Neuron (in vitro differentiated cells): ENCODE data around the gene CNOT3.
"Not testable (repeated sequence)": the region's sequence is repeated elsewhere in the genome, so short reads cannot be mapped to it uniquely, and the experiment has no call there.

Experiments
- H2AFZ ChIP-seq: one replicate; pipeline ENCODE4 v1.6.1; 2013; ENCODE audit warnings: low read depth, mild to moderate bottlenecking, inconsistent platforms, low read length, moderate library complexity
- H3K27me3 ChIP-seq: one replicate; pipeline ENCODE4 v1.6.1; 2013; ENCODE audit warnings: low read length; ENCODE audit not compliant: insufficient read depth
- H3K36me3 ChIP-seq: one replicate; pipeline ENCODE4 v1.6.1; 2013; ENCODE audit warnings: low read length; ENCODE audit not compliant: insufficient read depth
- H3K4me1 ChIP-seq: one replicate; pipeline ENCODE4 v1.6.1; 2013; ENCODE audit warnings: low read length; ENCODE audit not compliant: insufficient read depth
- H3K4me3 ChIP-seq: 2 replicates; pipeline ENCODE4 v1.5.1; 2013; ENCODE audit warnings: mild to moderate bottlenecking, low read length, moderate library complexity
- H3K9me3 ChIP-seq: one replicate; pipeline ENCODE4 v1.6.1; 2013; ENCODE audit warnings: low read length

CNOT3 gene

DNA sequence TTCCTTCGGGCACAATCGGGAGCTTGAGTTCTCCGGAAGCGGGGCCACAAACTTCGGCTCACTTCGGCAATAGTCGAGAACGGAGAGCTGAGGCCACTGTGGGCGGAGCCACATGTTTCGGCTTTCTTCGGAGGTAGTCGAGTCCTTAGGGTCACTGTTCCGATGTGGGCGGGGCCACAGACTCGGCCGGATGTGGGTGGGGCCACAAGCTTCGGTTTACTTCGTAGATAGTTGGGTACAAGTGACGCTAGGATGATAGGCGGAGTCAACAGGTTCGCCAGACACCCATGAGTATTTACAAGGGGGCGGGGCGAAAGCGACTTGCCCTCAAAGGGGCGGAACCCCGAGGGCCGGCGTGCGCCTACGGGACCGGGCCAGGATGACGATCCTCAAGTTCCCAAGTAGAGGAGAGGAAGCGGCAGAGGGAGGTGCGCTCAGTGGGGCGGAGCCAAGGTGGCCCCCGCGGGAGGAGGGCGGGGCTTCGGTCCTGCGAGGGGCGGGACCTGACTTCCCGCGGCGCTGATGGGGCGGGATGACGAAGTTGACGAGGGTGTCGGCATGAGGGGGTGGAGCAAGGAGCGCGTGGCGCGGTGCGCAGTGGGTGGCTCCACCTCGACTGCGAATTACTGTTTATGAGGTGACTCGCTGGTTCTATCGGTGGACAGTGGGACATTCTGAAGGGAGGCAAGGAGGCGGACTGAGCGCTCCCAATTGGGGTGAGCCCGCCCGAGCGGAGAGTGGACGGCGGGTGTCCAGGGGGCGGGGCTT, 52.4 kb downstream of the CNOT3 start:
- peak overlapping the region; percentile 79 for H3K4me3 ChIP-seq
- H3K27me3 ChIP-seq: no peaks in the 10 kb centered on the region
- H2AFZ ChIP-seq: peak overlapping the region; percentile 52
- no peaks in the 10 kb centered on the region for H3K9me3 ChIP-seq
- peaks cover 27% of the 10 kb centered on the region for H3K36me3 ChIP-seq
- H3K4me1 ChIP-seq: peaks cover 19% of the 10 kb centered on the region

- H3K4me1 ChIP-seq: peaks cover 19% of the 10 kb centered on the region
- peak overlapping the region; percentile 52 for H2AFZ ChIP-seq
- H3K4me3 ChIP-seq: peak overlapping the region; percentile 79
- peaks cover 29% of the 10 kb centered on the region for H3K36me3 ChIP-seq
- H3K9me3 ChIP-seq: no peaks in the 10 kb centered on the region
- H3K27me3 ChIP-seq: no peaks in the 10 kb centered on the region
Measured at GRCh38 chr19:54190503-54191010, 53.0 kb downstream of the CNOT3 start.

GRCh38 chr19:54191011-54191810, 53.6 kb downstream of the CNOT3 start, which contains the start of gene TSEN34:
TSEN34 (plus strand) TSS chr19:54191308; CDS start chr19:54191365, 57 bp downstream.
- Histone ChIP-seq H3K9me3 (no peaks in the 10 kb centered on the region), H3K4me1 (peaks cover 19% of the 10 kb centered on the region), H3K4me3 (peak within 1 kb of the TSS; percentile 79), H3K27me3 (no peaks in the 10 kb centered on the region), H3K36me3 (peaks cover 29% of the 10 kb centered on the region), H2AFZ (peak within 1 kb of the TSS; percentile 52)

DNA sequence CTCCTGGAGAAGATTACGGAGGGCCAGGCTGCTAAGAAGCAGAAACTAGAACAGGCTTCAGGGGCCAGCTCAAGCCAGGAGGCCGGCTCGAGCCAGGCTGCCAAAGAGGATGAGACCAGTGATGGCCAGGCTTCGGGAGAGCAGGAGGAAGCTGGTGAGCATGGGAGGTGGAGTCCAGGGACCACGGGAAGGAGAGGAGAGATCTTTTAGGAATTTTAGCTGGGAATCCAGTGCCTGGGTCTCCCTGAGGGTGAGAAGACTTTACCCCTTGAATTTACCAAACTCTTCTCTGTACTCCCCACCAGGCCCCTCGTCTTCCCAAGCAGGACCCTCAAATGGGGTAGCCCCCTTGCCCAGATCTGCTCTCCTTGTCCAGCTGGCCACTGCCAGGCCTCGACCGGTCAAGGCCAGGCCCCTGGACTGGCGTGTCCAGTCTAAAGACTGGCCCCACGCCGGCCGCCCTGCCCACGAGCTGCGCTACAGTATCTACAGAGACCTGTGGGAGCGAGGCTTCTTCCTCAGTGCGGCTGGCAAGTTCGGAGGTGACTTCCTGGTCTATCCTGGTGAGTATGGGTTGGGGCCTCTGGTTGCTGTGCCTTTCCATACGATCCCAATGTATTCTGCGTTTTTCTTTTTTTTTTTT, 54.4 kb downstream of the CNOT3 start:
- Histone ChIP-seq H3K36me3 (peaks cover 25% of the 10 kb centered on the region), H3K4me3 (peak overlapping the region; percentile 79), H2AFZ (peak overlapping the region; percentile 52), H3K27me3 (no peaks in the 10 kb centered on the region), H3K9me3 (no peaks in the 10 kb centered on the region), H3K4me1 (peaks cover 19% of the 10 kb centered on the region)

- H3K27me3 ChIP-seq: no peaks in the 10 kb centered on the region
- peaks cover 19% of the 10 kb centered on the region for H3K36me3 ChIP-seq
- H3K4me3 ChIP-seq: no peak overlapping the region
- H2AFZ ChIP-seq: no peak overlapping the region
- H3K4me1 ChIP-seq: peaks cover 17% of the 10 kb centered on the region
- no peaks in the 10 kb centered on the region for H3K9me3 ChIP-seq
Measured at GRCh38 chr19:54193011-54193410, 55.4 kb downstream of the CNOT3 start.

- not testable (repeated sequence) for H3K9me3 ChIP-seq, H3K27me3 ChIP-seq, H2AFZ ChIP-seq, H3K4me3 ChIP-seq
- Histone ChIP-seq H3K4me1 (peaks cover 11% of the 10 kb centered on the region), H3K36me3 (peaks cover 19% of the 10 kb centered on the region)
Measured at GRCh38 chr19:54194463-54194862, 56.9 kb downstream of the CNOT3 start.

DNA sequence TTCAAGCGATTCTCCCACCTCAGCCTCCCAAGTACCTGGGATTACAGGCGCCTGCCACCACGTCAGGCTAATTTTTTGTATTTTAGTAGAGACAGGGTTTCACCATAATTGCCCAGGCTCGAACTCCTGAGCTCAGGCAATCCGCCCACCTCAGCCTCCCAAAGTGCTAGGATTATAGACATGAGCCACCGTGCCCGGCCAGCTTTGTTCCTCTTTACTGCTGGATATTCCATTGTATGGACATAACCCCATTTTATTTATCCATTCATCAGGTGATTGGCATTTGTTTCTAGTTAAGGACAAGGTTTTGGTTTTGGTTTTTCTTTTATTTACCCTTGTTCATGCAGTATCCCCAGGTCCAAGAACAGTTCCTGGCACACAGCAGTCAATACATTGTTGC, 59.0 kb downstream of the CNOT3 start:
- Histone ChIP-seq H3K4me1 (peaks cover 18% of the 10 kb centered on the region), H3K9me3 (no peaks in the 10 kb centered on the region), H3K27me3 (no peaks in the 10 kb centered on the region), H3K4me3 (no peak overlapping the region), H3K36me3 (peaks cover 23% of the 10 kb centered on the region), H2AFZ (no peak overlapping the region)

- no peaks in the 10 kb centered on the region for H3K9me3 ChIP-seq
- H3K4me3 ChIP-seq: no peak overlapping the region
- H3K36me3 ChIP-seq: peaks cover 26% of the 10 kb centered on the region
- H2AFZ ChIP-seq: no peak overlapping the region
- H3K27me3 ChIP-seq: no peaks in the 10 kb centered on the region
- peaks cover 18% of the 10 kb centered on the region for H3K4me1 ChIP-seq
Measured at GRCh38 chr19:54197121-54197520, 59.6 kb downstream of the CNOT3 start.

- Histone ChIP-seq H3K4me1 (peaks cover 23% of the 10 kb centered on the region), H3K9me3 (no peaks in the 10 kb centered on the region), H3K4me3 (no peak overlapping the region), H3K27me3 (no peaks in the 10 kb centered on the region), H2AFZ (no peak overlapping the region), H3K36me3 (peaks cover 33% of the 10 kb centered on the region)
Measured at GRCh38 chr19:54199401-54199800, 61.8 kb downstream of the CNOT3 start.

DNA sequence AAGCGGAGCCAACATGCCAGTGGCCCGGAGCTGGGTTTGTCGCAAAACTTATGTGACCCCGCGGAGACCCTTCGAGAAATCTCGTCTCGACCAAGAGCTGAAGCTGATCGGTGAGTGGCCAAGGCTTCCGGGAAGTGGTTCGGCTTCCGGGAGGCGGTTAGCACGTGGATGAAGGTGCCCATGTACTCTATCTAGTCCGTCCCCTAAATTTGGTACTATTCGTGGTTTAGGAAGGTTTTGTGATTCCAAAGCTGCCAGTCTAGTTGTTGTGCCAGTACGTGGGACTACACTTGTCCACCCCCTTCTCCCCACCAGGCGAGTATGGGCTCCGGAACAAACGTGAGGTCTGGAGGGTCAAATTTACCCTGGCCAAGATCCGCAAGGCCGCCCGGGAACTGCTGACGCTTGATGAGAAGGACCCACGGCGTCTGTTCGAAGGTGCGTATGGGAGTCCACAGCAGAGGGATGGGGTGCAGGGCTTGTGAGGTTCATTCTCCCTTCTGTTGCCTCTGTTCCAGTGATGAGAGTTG, 63.7 kb downstream of the CNOT3 start:
- Histone ChIP-seq H3K9me3 (no peaks in the 10 kb centered on the region), H3K27me3 (no peaks in the 10 kb centered on the region), H3K4me3 (peak overlapping the region; percentile 85), H3K4me1 (peaks cover 23% of the 10 kb centered on the region), H2AFZ (no peak overlapping the region), H3K36me3 (peaks cover 48% of the 10 kb centered on the region)

DNA sequence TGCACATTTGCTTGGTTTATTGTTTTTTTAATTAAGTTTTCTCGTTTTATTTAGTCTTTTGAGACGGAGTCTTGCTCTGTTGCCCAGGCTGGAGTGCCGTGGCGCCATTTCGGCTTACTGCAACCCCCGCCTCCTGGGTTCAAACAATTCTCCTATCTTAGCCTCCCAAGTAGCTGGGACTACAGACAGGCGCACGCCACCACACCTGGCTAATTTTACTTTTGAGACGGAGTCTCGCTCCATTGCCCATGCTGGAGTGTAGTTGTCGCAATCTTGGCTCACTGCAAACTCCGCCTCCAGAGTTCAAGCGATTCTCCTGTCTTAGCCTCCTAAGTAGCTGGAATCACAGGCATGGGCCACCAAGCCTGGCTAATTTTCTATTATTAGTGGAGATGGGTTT, 64.4 kb downstream of the CNOT3 start:
- Histone ChIP-seq H3K27me3 (no peaks in the 10 kb centered on the region), H3K4me3 (peak overlapping the region; percentile 85), H3K4me1 (peaks cover 23% of the 10 kb centered on the region), H2AFZ (no peak overlapping the region), H3K36me3 (peaks cover 56% of the 10 kb centered on the region), H3K9me3 (no peaks in the 10 kb centered on the region)

GRCh38 chr19:54203151-54203611, 65.6 kb downstream of the CNOT3 start:
- no peaks in the 10 kb centered on the region for H3K9me3 ChIP-seq
- H3K4me1 ChIP-seq: peaks cover 23% of the 10 kb centered on the region
- no peaks in the 10 kb centered on the region for H3K27me3 ChIP-seq
- H3K36me3 ChIP-seq: peaks cover 67% of the 10 kb centered on the region
- H2AFZ ChIP-seq: no peak overlapping the region
- H3K4me3 ChIP-seq: no peak overlapping the region
